BJ (cell line): ENCODE measurements around the gene POLR3GL. TPM values are rescaled to one million over a fixed set of nuclear protein-coding genes. Genes with fewer than 3 reads are reported as not detected.

Experiments
- CTCF ChIA-PET: fragments of 350-600 bp; formaldehyde crosslinking; extraction: SDS; loops from one replicate; lab custom pipeline; 2021; ENCODE audit warnings: antibody characterized with exemption, inconsistent platforms; lab: Yijun Ruan, JAX
- POLR2A ChIA-PET: fragments of 300-600 bp; sonication (Branson Sonifier 250); formaldehyde crosslinking; extraction: SDS; loops from one replicate; lab custom pipeline; 2021; ENCODE audit warnings: antibody characterized with exemption; lab: Charles Lee
- DNase-seq: peaks from one replicate; pipeline ENCODE4 v3.0.0-alpha.2; 2011; ENCODE audit warnings: low read depth
- H3K27me3 ChIP-seq: 2 replicates; pipeline ENCODE4 v1.6.0; 2011; ENCODE audit warnings: low read length; ENCODE audit not compliant: control insufficient read depth, insufficient read depth
- H3K36me3 ChIP-seq: 2 replicates; pipeline ENCODE4 v1.5.1; 2011; ENCODE audit warnings: low read length; ENCODE audit not compliant: control insufficient read depth, insufficient read depth
- H3K4me3 ChIP-seq: 2 replicates; pipeline ENCODE4 v1.5.1; 2011; ENCODE audit warnings: low read depth, mild to moderate bottlenecking, control low read depth, low read length
- CTCF ChIP-seq: IDR thresholded peaks from 2 replicates; pipeline ENCODE4 v1.5.1; 2011; ENCODE audit warnings: low read depth, mild to moderate bottlenecking, control low read depth, inconsistent platforms, low read length, moderate library complexity; ENCODE audit not compliant: insufficient read depth
- polyA plus RNA-seq: library from polyadenylated mRNA; depleted of rRNA; stranded (reverse); fragments of >200 nt; gene quantifications from 2 replicates; pipeline ENCODE4 v1.2.3, GENCODE V29; 2011

POLR3GL gene
- polyA plus RNA-seq, 1 experiment = 13.2 TPM

- CTCF ChIA-PET = interaction anchor here (0.8 to 3.0 kb wide), 3 partner anchors 18 to 113 kb away, joined by 3 to 7 read pairs (median 3); partner anchors contain the start of genes NUDT17 and RBM8A
These were observed 5.2 kb upstream of the POLR3GL start for GRCh38 chr1:145959333-145959732.

GRCh38 chr1:145959957-145960467 lies 4.5 kb upstream of the POLR3GL start:
- POLR2A ChIA-PET = interaction anchor here (0.6 kb wide), 1 partner anchor 28 kb away, joined by 3 read pairs; no protein-coding TSS in a partner anchor
- Histone ChIP-seq H3K36me3 (no peaks in the 10 kb centered on the region), H3K4me3 (peak overlapping the region; percentile 53), H3K27me3 (no peaks in the 10 kb centered on the region)
- DNase-seq = no peak
- CTCF ChIA-PET = interaction anchor here (0.8 to 1.3 kb wide), 3 partner anchors 17 to 61 kb away, joined by 3 read pairs; partner anchors contain the start of gene RBM8A
- no peak for TF ChIP-seq CTCF

More at GRCh38 chr1:145959333-145959732, 5.2 kb upstream of the POLR3GL start:
- DNase-seq = no peak
- H3K36me3 ChIP-seq = no peaks in the 10 kb centered on the region
- H3K4me3 ChIP-seq = no peak overlapping the region
- no peak for TF ChIP-seq CTCF
- POLR2A ChIA-PET = no interaction called here
- no peaks in the 10 kb centered on the region for H3K27me3 ChIP-seq

- CTCF ChIA-PET = interaction anchor here (1.2 to 1.3 kb wide), 2 partner anchors 17 to 62 kb away, joined by 3 read pairs; no protein-coding TSS in a partner anchor
- H3K36me3 ChIP-seq = no peaks in the 10 kb centered on the region
- DNase-seq = no peak
- peak overlapping the region; percentile 53 for H3K4me3 ChIP-seq
- peak; percentile 45 for TF ChIP-seq CTCF
- H3K27me3 ChIP-seq = no peaks in the 10 kb centered on the region
- POLR2A ChIA-PET = interaction anchor here (0.6 kb wide), 1 partner anchor 27 kb away, joined by 3 read pairs; no protein-coding TSS in a partner anchor
These were observed 3.9 kb upstream of the POLR3GL start for GRCh38 chr1:145960468-145961108.

- no peak for TF ChIP-seq CTCF
- no peaks in the 10 kb centered on the region for H3K27me3 ChIP-seq
- H3K4me3 ChIP-seq = peak overlapping the region; percentile 53
- ChIA-PET CTCF (no interaction called here), POLR2A (no interaction called here)
- H3K36me3 ChIP-seq = no peaks in the 10 kb centered on the region
- DNase-seq = no peak
These were observed 3.4 kb upstream of the POLR3GL start for GRCh38 chr1:145961109-145961424.

- no peaks in the 10 kb centered on the region for H3K36me3 ChIP-seq
- no peak for TF ChIP-seq CTCF
- ChIA-PET POLR2A (no interaction called here), CTCF (interaction anchor here (2.3 to 3.4 kb wide), 3 partner anchors 17 to 116 kb away, joined by 7 to 32 read pairs (median 9); partner anchors contain the start of gene NUDT17)
- H3K27me3 ChIP-seq = no peaks in the 10 kb centered on the region
- DNase-seq = no peak
- peak overlapping the region; percentile 53 for H3K4me3 ChIP-seq
These were observed 2.9 kb upstream of the POLR3GL start for GRCh38 chr1:145961425-145962156.
